Epithelial cell of esophagus (primary cell): ENCODE results near the gene CRK.
"Not testable (repeated sequence)": the region's sequence is repeated elsewhere in the genome, so short reads cannot be mapped to it uniquely, and the experiment has no call there.

ENCODE experiments used
- DNase-seq: peaks from one replicate; pipeline ENCODE4 v3.0.0; 2010; ENCODE audit warnings: low read depth
- H3K4me3 ChIP-seq: 2 replicates; pipeline ENCODE4 v1.5.1; 2011; ENCODE audit warnings: mild to moderate bottlenecking, low read length, control low read depth
- TF ChIP-seq, protein P1 (sequence below): IDR thresholded peaks from 2 replicates; pipeline ENCODE4 v1.5.1; 2011; ENCODE audit warnings: low read depth, mild to moderate bottlenecking, low read length, control low read depth, inconsistent platforms; ENCODE audit not compliant: insufficient read depth; ENCODE audit errors: missing control alignments

The CRK gene

DNA sequence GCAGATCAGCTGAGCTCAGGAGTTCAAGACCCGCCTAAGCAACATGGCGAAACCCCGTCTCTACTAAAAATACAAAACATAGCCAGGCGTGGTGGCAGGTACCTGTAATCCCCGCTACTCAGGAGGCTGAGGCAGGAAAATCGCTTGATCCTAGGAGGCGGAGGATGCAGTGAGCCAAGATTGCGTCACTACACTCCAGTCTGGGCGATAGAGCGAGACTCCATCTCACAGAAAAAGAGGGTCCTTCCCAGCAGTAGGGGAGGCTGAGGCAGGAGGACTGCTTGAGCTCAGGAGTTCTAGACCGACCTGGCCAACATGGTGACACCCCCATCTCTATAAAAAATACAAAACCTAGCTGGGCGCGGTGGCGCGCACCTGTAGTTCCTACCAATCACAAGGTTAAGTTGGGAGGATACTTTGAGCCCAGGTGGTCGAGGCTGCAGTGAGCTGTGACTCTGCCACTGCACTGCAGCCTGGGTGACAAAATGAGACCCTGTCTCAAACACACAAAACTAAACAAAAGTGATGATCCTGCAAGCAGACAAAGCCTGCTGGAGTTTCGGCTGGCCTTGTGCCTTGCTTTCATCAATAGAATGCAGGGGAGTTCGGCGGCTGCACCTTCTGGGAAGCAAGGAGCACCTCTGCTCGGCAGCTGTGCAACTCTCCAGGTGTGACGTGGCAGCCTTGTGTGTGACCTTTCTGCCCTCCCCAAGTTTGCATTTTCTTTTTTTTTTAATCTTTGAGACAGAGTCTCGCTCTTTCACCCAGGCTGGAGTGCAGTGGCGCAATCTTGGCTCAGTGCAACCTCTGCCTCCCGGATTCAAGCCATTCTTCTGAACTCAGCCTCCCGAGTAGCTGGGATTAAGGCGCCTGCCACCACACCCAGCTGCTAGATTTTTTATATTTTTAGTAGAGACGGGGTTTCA lies 43.6 kb downstream of the CRK start:
- no peak overlapping the region for H3K4me3 ChIP-seq
- no peak for DNase-seq
- TF ChIP-seq, protein P1, sequence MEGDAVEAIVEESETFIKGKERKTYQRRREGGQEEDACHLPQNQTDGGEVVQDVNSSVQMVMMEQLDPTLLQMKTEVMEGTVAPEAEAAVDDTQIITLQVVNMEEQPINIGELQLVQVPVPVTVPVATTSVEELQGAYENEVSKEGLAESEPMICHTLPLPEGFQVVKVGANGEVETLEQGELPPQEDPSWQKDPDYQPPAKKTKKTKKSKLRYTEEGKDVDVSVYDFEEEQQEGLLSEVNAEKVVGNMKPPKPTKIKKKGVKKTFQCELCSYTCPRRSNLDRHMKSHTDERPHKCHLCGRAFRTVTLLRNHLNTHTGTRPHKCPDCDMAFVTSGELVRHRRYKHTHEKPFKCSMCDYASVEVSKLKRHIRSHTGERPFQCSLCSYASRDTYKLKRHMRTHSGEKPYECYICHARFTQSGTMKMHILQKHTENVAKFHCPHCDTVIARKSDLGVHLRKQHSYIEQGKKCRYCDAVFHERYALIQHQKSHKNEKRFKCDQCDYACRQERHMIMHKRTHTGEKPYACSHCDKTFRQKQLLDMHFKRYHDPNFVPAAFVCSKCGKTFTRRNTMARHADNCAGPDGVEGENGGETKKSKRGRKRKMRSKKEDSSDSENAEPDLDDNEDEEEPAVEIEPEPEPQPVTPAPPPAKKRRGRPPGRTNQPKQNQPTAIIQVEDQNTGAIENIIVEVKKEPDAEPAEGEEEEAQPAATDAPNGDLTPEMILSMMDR, result no peak

DNA sequence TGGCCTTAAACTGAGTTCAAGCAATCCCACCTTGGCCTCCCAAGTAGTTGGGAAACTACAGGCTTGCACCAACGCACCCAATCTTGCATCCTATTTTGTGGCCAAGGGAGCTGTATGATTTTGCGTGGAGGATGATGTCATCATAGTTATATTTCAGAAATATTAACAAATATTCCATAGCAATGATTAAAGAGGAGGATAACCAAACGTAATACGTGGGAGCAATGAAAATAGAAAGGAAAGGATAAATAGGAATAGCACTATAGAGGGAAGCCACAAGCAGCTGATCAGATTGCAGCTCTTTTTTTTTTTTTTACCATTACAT lies 53.8 kb downstream of the CRK start:
- DNase-seq, result no peak
- TF ChIP-seq, protein P1, result no peak
- H3K4me3 ChIP-seq, result no peak overlapping the region

DNA sequence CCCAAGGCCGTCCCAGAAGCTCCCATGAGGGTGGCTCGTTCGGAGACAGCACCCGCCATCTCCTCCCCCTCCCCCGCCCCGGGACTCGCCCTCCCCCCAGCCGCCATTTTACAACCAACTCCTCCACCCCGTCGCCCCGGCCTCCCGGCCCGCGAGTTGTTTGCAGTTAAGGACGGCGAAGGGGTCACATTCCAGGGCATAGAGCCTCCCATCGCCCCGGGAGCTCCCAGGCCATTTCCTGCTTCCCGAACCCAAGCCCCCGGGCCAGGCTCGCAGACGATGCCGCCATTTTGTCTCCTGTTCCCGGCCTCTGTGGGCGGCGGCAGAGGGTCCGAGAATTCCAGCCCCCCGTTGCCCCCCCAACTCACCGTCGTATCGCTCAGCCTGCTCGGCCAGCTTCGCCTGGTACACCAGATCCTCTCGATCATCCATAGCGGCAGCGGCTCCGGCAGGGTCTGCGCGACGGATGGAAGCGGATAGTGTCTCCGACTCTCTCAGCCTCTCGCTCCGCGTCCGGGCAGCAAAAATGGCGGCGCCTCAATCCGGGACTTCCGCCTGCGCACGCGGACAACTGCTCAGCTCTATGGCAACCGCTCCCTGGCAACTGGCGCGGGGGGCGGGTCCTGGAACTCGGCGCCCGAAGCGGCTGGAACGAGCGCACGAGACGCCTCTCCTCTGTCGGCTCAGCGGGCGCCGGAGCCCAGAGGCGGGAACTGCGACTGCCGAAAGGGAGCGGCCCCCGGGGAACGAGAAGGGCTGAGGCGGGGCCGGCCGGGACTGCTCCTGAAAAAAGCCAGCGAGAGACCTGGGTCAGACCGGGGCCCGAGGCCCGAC lies 56.1 kb downstream of the CRK start, which contains the start of gene YWHAE:
YWHAE (minus strand) TSS at position 544 of the 834 bp plus-strand sequence; CDS start at position 432, 112 bp downstream.
- H3K4me3 ChIP-seq, result peak within 1 kb of the TSS; percentile 98
- TF ChIP-seq, protein P1, result no peak
- peak; percentile 96 for DNase-seq

DNA sequence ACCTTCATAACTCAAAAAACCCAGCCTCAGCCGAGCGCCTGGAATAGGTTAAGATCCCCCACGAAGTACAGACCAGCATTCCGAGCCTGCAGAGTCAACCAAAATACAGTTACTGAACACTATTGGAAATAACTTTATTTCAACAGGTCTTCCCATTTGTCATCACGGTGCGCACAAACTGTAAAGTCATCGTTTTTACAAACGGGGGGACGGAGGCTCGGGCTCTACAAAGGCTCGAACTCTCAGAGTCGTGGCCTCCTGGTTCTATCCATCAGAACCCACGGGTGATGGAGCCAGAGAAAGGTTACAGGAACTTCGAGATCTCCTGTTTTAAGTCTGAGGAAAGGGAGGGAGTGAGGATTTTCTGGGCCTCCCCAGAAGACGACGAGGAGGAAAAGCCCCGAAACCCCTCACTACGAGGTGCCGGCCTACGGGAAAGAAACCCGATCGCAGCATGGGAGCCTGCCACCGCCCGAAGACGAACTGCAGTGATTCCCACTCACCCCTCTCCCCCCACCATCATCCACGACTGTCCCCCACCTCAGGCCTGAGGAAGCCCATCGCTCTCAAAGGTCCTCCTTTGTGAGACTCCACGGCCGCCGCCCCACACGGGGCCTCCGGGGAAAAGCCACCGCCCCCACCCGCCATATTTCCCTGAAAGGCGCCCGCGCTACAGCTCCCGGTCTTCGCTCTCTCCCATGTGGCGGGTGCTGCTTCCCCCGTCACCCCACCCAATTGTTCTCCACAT lies 56.9 kb downstream of the CRK start:
- DNase-seq, result peak; percentile 39
- H3K4me3 ChIP-seq, result peak overlapping the region; percentile 98
- TF ChIP-seq, protein P1, result no peak

DNA sequence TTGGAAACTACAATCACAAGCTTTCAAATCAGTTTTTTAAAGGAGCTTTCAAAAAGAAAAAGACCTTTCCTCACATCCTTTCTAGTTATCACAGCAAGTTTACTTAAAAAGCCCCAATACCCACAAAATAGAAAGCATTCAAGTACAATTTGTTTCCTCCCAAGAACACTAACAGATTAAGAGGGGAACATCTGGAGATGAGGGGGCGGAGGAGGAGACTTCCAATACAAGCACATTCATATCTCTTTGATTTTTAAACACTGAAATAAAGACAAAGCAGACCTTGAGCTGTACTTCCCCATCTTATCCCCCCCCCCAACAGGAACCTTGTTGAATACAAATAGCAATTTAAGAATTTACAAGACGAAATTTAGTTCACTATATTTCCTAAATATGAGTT lies 58.0 kb downstream of the CRK start:
- TF ChIP-seq, protein P1, result no peak

DNA sequence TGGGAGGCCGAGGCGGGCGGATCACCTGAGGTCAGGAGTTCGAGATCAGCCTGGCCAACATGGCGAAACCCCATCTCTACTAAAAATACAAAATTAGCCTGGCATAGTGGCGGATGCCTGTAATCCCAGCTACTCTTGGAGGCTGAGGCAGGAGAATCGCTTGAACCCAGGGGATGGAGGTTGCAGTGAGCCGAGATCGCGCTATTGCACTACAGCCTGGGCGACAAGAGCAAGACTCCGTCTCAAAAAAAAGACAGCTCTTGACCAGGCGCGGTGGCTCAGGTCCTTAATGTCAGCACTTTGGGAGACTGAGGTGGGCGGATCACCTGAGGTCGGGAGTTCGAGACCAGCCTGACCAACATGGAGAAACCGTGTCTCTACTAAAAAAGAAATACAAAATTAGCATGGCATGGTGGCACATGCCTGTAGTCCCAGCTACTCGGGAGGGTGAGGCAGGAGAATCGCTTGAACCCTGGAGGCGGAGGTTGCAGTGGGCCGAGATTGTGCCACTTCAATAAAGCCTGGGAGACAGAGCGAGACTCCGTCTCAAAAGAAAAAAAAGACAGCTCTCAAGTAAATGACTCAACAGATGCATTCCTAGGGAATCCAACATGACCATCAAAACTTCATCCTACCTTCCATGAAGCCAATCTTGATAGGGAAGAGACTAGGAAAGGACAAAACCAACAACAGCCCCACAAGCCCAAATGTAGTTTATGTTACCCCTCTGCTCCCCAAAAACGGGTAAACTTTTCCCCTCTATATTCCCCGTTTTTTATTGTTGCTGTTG lies 60.0 kb downstream of the CRK start:
- not testable (repeated sequence) for H3K4me3 ChIP-seq, DNase-seq

More for the DNA sequence above, 58.0 kb downstream of the CRK start:
- H3K4me3 ChIP-seq, result peak overlapping the region; percentile 98
- no peak for DNase-seq
